GM12891 (cell line): Measurements from ENCODE around the gene AIFM2.
"Not testable (repeated sequence)": the region's sequence is repeated elsewhere in the genome, so short reads cannot be mapped to it uniquely, and the experiment has no call there.

Experiments used
- DNase-seq: peaks from one replicate; pipeline ENCODE4 v3.0.0; 2011; ENCODE audit warnings: low spot score; ENCODE audit not compliant: insufficient read length
- FAIRE-seq: peaks from 2 replicates; lab custom pipeline; 2011; peaks lifted over from hg19 to GRCh38; lab: Jason Lieb, UNC
- PAX5 ChIP-seq: IDR thresholded peaks from 2 replicates; pipeline ENCODE4 v1.6.1; 2011; ENCODE audit warnings: low read length, moderate library complexity, mild to moderate bottlenecking; ENCODE audit not compliant: insufficient read depth, severe bottlenecking
- POLR2A ChIP-seq: IDR thresholded peaks from 2 replicates; pipeline ENCODE4 v1.6.1; 2011; ENCODE audit warnings: low read depth, low read length, control low read depth
- POLR2AphosphoS5 ChIP-seq: IDR thresholded peaks from 2 replicates; pipeline ENCODE4 v1.6.1; 2011; ENCODE audit warnings: low read depth, low read length, control low read depth
- POU2F2 ChIP-seq: IDR thresholded peaks from 2 replicates; pipeline ENCODE4 v1.6.1; 2011; ENCODE audit warnings: low read depth, mild to moderate bottlenecking, control low read depth, low read length, moderate library complexity
- SPI1 ChIP-seq: IDR thresholded peaks from 2 replicates; pipeline ENCODE4 v1.6.1; 2011; ENCODE audit warnings: low read depth, low read length, control low read depth
- TAF1 ChIP-seq: IDR thresholded peaks from 2 replicates; pipeline ENCODE4 v1.6.1; 2011; ENCODE audit warnings: low read depth, low read length, control low read depth

AIFM2 gene

DNA sequence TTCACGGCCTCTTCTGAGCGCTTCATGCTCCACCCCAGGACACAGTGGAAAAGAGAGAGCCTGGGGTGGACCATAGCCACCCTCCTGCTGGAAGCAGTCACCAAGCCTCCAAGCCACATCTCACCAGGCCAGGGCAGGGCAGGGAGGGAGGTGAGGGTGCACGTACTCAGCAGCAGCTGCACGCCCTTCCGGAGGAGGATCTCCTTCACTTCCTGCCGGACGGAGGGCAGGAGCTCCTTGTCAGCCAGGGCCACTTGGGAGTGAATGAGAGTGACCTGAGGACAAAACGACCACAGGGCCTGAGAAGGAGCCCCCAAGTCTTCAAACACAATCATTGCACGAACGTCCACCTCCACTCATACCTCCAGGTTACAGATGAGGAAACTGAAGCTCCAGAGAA is 15.0 kb downstream of the AIFM2 start:
- no peak for TF ChIP-seq POLR2AphosphoS5
- no peak for DNase-seq
- FAIRE-seq = no peak

GRCh38 chr10:70115948-70116682 is 16.5 kb downstream of the AIFM2 start:
- TF ChIP-seq POLR2A = no peak
- TF ChIP-seq PAX5 = no peak
- TF ChIP-seq POLR2AphosphoS5 = no peak
- no peak for TF ChIP-seq SPI1
- TF ChIP-seq TAF1 = no peak
- TF ChIP-seq POU2F2 = no peak
- FAIRE-seq (peak; percentile 72), DNase-seq (peak; percentile 64)

DNA sequence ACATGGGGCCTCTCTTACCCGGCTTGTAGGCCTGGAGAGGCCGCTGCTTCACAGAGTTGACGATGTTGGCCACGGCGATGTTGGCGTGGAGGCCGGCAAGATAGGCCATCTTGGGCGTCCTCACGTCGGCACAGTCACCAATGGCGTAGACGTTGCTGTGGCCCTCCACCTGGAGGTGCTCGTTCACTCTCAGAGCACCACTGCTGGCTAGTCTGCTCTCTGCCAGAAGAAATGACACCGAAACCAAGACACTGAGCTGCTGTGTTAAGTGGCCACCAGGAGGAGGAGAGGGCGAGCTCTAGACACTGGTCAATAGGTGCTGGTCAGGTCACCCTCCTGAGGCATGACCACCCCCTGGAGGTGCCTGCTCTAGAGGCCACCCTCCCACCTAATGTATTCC is 17.7 kb downstream of the AIFM2 start:
- no peak for DNase-seq
- TF ChIP-seq POLR2AphosphoS5 = no peak
- TF ChIP-seq TAF1 = no peak
- no peak for TF ChIP-seq POU2F2
- no peak for TF ChIP-seq SPI1
- TF ChIP-seq POLR2A = no peak
- TF ChIP-seq PAX5 = no peak
- FAIRE-seq = no peak

DNA sequence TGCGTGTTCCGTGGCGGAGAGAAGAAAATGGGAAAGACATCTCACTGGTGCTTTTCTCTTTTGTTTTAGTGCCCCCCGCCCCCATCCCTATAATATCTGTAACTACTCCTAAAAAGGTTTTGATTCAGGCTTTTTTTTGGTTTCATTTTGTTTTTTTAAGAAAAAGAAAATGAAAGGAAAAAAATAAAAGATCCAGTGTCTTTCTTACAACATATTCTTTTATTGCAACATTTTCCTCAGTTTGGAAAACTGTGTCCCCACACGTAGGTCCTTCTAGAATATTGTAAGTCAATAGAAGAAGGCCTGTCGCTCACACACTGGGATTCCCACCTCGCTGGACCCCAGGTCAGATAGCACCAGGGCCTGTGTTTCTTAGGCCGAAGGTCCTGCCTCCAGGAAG is 20.6 kb downstream of the AIFM2 start:
- TF ChIP-seq PAX5 (no peak), POLR2AphosphoS5 (no peak), SPI1 (no peak), POLR2A (no peak), POU2F2 (no peak), TAF1 (no peak)
- FAIRE-seq (no peak), DNase-seq (no peak)

DNA sequence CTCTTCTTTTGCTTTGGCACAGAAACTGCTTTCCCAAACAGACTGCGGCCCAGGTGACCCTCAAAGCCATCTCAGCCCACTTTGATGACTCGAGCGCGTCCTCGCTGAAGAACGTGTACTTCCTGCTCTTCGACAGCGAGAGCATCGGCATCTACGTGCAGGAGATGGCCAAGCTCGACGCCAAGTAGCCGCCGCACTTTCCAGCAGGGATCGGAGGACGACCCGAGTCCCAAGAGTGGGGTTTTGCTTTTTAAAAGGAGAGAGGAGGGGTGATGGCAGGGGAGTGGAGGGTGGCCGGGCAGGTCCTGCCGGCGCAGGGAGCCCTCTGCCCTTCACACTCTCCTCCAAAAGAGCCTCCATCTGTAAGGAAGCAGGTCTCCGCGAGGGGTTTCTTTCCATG is 21.1 kb downstream of the AIFM2 start:
- no peak for TF ChIP-seq POLR2A
- no peak for TF ChIP-seq TAF1
- TF ChIP-seq PAX5 = no peak
- no peak for TF ChIP-seq POLR2AphosphoS5
- TF ChIP-seq POU2F2 = no peak
- TF ChIP-seq SPI1 = no peak
- DNase-seq = no peak
- no peak for FAIRE-seq

DNA sequence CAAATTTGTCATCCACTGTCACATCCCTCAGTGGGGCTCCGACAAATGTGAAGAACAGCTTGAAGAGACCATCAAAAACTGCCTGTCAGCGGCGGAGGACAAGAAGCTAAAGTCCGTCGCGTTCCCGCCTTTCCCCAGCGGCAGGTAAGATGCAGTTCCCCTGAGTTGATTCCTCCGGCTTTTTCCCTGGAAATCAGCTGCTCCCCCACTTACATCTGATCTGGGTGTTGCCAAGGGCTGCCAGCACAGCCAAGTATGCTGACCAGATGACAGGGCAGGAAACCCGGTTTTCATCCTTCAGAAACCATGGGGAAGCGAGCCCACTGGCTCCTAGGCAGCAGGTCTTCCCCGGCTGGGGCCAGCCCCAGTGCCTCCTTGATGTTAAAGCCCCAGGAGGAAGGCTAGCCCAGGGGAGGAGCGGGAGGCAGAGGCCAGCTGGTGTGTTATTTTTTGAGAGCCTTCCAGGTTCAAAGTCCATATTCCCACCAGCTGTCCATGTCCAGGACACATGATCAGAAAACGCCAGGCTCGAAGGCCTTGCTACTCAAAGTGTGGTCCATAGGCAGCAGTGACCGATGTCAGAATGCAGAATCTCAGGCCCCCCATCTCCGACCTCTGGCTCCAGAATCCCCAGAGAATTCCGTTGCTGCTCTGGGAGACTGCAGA is 23.4 kb downstream of the AIFM2 start:
- no peak for TF ChIP-seq SPI1
- FAIRE-seq = no peak
- no peak for DNase-seq

- DNase-seq (no peak), FAIRE-seq (peak; percentile 69)
- TF ChIP-seq TAF1 (no peak), SPI1 (peak; percentile 49; the same call in 1 of the 2 replicates), PAX5 (no peak), POLR2A (no peak), POLR2AphosphoS5 (no peak)
Observed at GRCh38 chr10:70106958-70107791, 25.4 kb downstream of the AIFM2 start.

DNA sequence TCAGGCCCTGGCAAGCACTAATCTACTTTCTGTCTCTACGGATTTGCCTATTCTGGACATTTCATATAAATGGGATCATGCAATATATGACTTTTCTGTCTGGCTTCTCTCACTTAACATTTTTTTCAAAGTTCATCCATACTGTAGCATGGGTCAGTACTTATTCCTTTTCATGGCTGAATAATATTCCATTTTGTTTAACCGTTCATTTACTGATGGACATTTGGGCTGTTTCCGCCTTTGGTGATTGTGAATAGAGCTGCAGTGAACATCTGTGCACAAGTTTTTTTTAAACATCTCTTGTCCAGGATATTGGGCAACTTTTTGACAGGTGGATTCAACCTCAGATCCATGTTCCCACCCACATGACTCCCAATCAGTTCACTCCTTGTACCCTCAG is 31.0 kb downstream of the AIFM2 start:
- no peak for TF ChIP-seq POU2F2
- DNase-seq (no peak), FAIRE-seq (no peak)

- FAIRE-seq, DNase-seq: not testable (repeated sequence)
Observed at GRCh38 chr10:70101068-70101562, 31.5 kb downstream of the AIFM2 start.

- DNase-seq (no peak), FAIRE-seq (no peak)
- TF ChIP-seq POLR2A = no peak
- TF ChIP-seq SPI1 = no peak
Observed at GRCh38 chr10:70098271-70098670, 34.4 kb downstream of the AIFM2 start.
